Left ventricle myocardium inferior (tissue), 1 donor: ENCODE results near the gene SH3BGRL2. TPM values are rescaled to one million over a fixed set of nuclear protein-coding genes. Genes with fewer than 3 reads are reported as not detected.

Experiments used
- DNase-seq: peaks from one replicate; pipeline ENCODE4 v3.0.0-alpha.2; 2020
- H3K27ac ChIP-seq: fragments of 200-600 bp; replicated peaks from 2 replicates; pipeline ENCODE4 v1.8.0; 2021
- H3K27me3 ChIP-seq: fragments of 200-600 bp; 2 replicates; pipeline ENCODE4 v1.8.0; 2021; ENCODE audit warnings: low read depth
- H3K36me3 ChIP-seq: fragments of 200-600 bp; 2 replicates; pipeline ENCODE4 v1.8.0; 2021
- H3K4me1 ChIP-seq: fragments of 200-600 bp; 2 replicates; pipeline ENCODE4 v1.8.0; 2021
- H3K4me3 ChIP-seq: fragments of 200-600 bp; 2 replicates; pipeline ENCODE4 v1.8.0; 2021; ENCODE audit warnings: mild to moderate bottlenecking, moderate library complexity
- H3K9me3 ChIP-seq: fragments of 200-600 bp; replicated peaks from 2 replicates; pipeline ENCODE4 v1.8.0; 2021
- intact Hi-C: fragments of 100-400 bp; cut with micrococcal nuclease; formaldehyde crosslinking; loops from one replicate; pipeline ENCODE4 v1.11.0; 2022
- total RNA-seq: library from RNA; stranded (reverse); fragmentation: NEBNext Ultra II Directional; extraction: Animal tissue kit (Norgen Biotek cat#: 25700); gene quantifications from one replicate; pipeline ENCODE4 v1.2.1, GENCODE V29; 2021
- TF ChIP-seq, protein P1 (sequence below): fragments of 200-600 bp; IDR thresholded peaks from 2 replicates; pipeline ENCODE4 v1.8.0; 2021; ENCODE audit warnings: antibody characterized with exemption, mild to moderate bottlenecking, borderline replicate concordance
- donor health status: DM: no; HTN: yes; CAD: no; lungs with severe emphysema.

The SH3BGRL2 gene
- total RNA-seq, 1 donor from 2014 or later = 5.8 TPM

DNA sequence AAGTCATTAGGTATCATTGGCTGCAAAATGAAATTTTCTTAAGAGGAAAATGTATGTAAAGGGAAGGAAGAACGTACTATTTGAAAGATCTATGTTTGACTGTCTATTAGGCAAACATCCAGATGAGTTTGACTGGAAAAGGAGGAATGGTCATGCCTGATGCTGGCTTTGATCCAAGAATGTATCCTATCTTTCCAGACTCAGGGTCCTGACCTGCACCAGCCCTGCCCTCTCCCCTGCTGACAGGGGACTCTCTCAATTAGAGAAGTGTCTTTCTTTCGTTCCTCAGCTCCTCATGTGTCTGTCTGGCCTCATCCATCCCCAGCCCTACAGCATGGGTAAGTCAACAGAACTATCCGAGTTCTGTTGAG is 21.9 kb upstream of the SH3BGRL2 start:
- H3K9me3 ChIP-seq = no peaks in the 10 kb centered on the region
- intact Hi-C loops = no loop called here

DNA sequence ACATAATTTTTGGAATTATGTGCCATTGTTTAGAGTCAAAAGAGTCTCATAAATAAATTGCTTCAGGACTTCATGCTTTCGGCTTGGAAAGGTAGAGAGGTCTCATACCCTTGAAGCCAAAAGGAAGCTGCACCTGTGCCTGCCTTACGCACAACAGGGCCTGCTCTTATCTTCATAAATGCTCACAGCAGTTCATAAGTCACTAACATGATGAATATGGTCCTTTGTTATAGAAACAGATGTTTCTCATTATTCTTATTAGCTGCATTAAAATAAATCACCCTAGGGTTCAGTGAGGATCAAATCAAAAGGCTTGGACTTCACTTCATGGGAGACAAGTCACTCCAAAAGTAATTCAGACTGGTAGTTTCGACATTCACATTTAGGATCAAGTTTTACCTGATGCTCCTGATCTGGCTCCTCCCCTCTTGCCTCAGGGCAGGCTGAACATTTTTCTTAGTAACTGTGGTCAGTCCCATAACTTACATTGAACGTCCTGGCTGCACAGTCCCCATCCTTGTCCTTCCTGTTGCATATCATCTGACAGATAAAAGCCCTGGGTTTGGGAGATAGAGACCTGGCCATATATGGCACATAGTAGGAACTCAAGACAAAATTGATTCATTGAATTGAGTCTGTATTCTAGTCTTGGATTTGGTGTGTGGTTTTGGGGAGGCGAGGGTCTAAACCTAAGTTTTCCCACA is 20.7 kb upstream of the SH3BGRL2 start:
- intact Hi-C loops = no loop called here
- TF ChIP-seq, protein P1, sequence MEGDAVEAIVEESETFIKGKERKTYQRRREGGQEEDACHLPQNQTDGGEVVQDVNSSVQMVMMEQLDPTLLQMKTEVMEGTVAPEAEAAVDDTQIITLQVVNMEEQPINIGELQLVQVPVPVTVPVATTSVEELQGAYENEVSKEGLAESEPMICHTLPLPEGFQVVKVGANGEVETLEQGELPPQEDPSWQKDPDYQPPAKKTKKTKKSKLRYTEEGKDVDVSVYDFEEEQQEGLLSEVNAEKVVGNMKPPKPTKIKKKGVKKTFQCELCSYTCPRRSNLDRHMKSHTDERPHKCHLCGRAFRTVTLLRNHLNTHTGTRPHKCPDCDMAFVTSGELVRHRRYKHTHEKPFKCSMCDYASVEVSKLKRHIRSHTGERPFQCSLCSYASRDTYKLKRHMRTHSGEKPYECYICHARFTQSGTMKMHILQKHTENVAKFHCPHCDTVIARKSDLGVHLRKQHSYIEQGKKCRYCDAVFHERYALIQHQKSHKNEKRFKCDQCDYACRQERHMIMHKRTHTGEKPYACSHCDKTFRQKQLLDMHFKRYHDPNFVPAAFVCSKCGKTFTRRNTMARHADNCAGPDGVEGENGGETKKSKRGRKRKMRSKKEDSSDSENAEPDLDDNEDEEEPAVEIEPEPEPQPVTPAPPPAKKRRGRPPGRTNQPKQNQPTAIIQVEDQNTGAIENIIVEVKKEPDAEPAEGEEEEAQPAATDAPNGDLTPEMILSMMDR = no peak
- Histone ChIP-seq H3K4me3 (no peak overlapping the region), H3K27me3 (no peaks in the 10 kb centered on the region), H3K36me3 (no peaks in the 10 kb centered on the region), H3K4me1 (peaks cover 15% of the 10 kb centered on the region), H3K9me3 (no peaks in the 10 kb centered on the region), H3K27ac (no peak overlapping the region)
- DNase-seq = no peak

More for the DNA sequence above, 21.9 kb upstream of the SH3BGRL2 start:
- H3K27me3 ChIP-seq = no peaks in the 10 kb centered on the region
- no peak overlapping the region for H3K4me3 ChIP-seq
- no peak for DNase-seq
- peaks cover 7% of the 10 kb centered on the region for H3K4me1 ChIP-seq
- H3K27ac ChIP-seq = no peak overlapping the region
- H3K36me3 ChIP-seq = no peaks in the 10 kb centered on the region
- TF ChIP-seq, protein P1 = no peak

DNA sequence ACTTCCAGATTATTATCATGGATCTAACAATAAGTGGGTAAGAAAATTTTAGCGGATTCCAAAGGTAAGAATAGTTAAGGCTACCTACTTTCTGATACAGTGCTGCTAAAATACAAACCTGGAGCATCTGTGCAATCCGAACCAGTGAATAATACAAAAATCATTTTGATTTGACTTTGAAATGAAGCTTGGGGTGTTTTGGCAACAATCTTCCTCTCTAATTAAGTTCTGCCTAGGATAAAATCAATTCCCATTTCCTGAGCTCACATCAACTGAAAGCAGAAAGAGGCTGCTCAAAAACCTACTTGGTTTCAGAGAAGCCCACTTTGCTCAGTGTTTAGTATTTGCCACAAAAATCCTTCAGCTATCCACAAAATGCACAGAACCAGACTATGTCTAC is 18.7 kb upstream of the SH3BGRL2 start:
- no peak overlapping the region for H3K27ac ChIP-seq
- no peak for DNase-seq
- no peak overlapping the region for H3K4me3 ChIP-seq
- no peaks in the 10 kb centered on the region for H3K9me3 ChIP-seq
- no peaks in the 10 kb centered on the region for H3K36me3 ChIP-seq
- peaks cover 15% of the 10 kb centered on the region for H3K4me1 ChIP-seq
- intact Hi-C loops = no loop called here
- TF ChIP-seq, protein P1 = no peak
- H3K27me3 ChIP-seq = no peaks in the 10 kb centered on the region

DNA sequence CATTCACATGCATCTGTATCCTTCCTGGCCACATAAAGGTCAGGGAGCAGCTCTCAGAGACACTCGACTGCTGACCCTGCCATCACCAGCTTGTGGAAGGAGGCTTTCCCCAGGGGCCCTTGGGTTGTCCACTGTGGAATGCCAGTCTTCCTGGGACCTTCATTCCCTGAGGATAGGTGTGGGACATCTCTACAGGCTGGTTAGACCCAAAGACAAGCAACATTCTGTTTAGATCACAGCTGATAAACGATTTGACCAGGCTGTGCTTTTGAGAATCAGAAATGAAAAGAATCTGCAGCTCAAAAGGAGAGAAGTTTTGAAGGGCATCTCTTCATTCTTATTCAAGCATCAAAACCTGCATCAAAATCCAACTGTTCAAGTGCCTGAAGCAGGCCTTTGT is 18.2 kb upstream of the SH3BGRL2 start:
- no peak overlapping the region for H3K27ac ChIP-seq
- intact Hi-C loops = no loop called here
- TF ChIP-seq, protein P1 = no peak
- no peaks in the 10 kb centered on the region for H3K27me3 ChIP-seq
- no peaks in the 10 kb centered on the region for H3K9me3 ChIP-seq
- DNase-seq = no peak
- peaks cover 15% of the 10 kb centered on the region for H3K4me1 ChIP-seq
- H3K36me3 ChIP-seq = no peaks in the 10 kb centered on the region
- H3K4me3 ChIP-seq = no peak overlapping the region

DNA sequence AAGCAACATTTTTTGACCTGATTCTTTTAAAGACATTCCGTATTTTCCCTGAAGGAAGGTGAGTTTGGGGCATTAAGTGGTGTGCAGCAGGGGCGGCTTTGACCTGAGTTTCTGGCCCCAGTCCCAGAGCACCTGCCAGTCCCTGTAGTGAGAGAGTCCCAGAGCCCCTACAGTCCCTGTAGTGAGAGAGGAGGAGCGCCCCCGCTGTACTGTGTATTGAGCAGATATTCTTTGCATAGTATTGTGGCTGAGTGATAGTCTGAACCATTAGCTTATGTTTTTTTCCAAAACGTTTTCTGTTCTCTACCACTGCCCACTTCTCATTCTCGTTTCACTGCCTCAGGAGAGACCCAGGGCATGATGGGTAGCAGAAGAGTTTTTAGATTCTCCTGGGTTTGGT is 17.2 kb upstream of the SH3BGRL2 start:
- TF ChIP-seq, protein P1 = no peak
- H3K27ac ChIP-seq = no peak overlapping the region
- peaks cover 8% of the 10 kb centered on the region for H3K4me1 ChIP-seq
- H3K36me3 ChIP-seq = no peaks in the 10 kb centered on the region
- no peaks in the 10 kb centered on the region for H3K9me3 ChIP-seq
- DNase-seq = no peak
- H3K4me3 ChIP-seq = no peak overlapping the region
- no peaks in the 10 kb centered on the region for H3K27me3 ChIP-seq
- intact Hi-C loops = no loop called here
